DOHH2 (cell line): ENCODE results near the gene AP4M1.

Experiments
- H3F3A ChIP-seq: fragments of 200-600 bp; sonication (generic), shearing (Covaris generic); 2 replicates; pipeline ENCODE4 v1.6.0; 2016; ENCODE audit warnings: antibody characterized with exemption, mild to moderate bottlenecking; ENCODE audit not compliant: control insufficient read depth, insufficient read depth
- H3K27ac ChIP-seq: fragments of 200-600 bp; sonication (generic); 2 replicates; pipeline ENCODE4 v1.5.1; 2014; ENCODE audit warnings: low read depth, mild to moderate bottlenecking, low read length, moderate library complexity
- H3K27me3 ChIP-seq: fragments of 200-600 bp; sonication (generic); 2 replicates; pipeline ENCODE4 v1.6.1; 2014; ENCODE audit warnings: mild to moderate bottlenecking, low read length, mixed read lengths; ENCODE audit not compliant: control insufficient read depth
- H3K36me3 ChIP-seq: fragments of 200-600 bp; sonication (generic); 2 replicates; pipeline ENCODE4 v1.6.1; 2014; ENCODE audit warnings: mild to moderate bottlenecking, low read length, moderate library complexity, mixed read lengths; ENCODE audit not compliant: control insufficient read depth
- H3K4me1 ChIP-seq: fragments of 200-600 bp; sonication (generic); 2 replicates; pipeline ENCODE4 v1.6.1; 2014; ENCODE audit warnings: mild to moderate bottlenecking, low read length, mixed read lengths; ENCODE audit not compliant: control insufficient read depth
- H3K4me2 ChIP-seq: fragments of 200-600 bp; sonication (generic); 2 replicates; pipeline ENCODE4 v1.6.0; 2014; ENCODE audit warnings: mild to moderate bottlenecking, low read length, moderate library complexity
- H3K4me3 ChIP-seq: fragments of 200-600 bp; sonication (generic); 2 replicates; pipeline ENCODE4 v1.5.1; 2014; ENCODE audit warnings: mild to moderate bottlenecking, low read length, mixed read lengths
- H3K79me2 ChIP-seq: fragments of 200-600 bp; sonication (generic); 2 replicates; pipeline ENCODE4 v1.6.1; 2014; ENCODE audit warnings: mild to moderate bottlenecking, low read length, mixed read lengths; ENCODE audit not compliant: control insufficient read depth
- H3K9me2 ChIP-seq: fragments of 200-600 bp; sonication (generic); replicated peaks from 2 replicates; pipeline ENCODE4 v1.6.1; 2014; ENCODE audit warnings: mild to moderate bottlenecking, low read length, mixed read lengths; ENCODE audit not compliant: control insufficient read depth
- H3K9me3 ChIP-seq: fragments of 200-600 bp; sonication (generic); 2 replicates; pipeline ENCODE4 v1.6.1; 2014; ENCODE audit warnings: antibody characterized with exemption, low read length, mixed read lengths; ENCODE audit not compliant: control insufficient read depth, insufficient read depth
- H4K20me1 ChIP-seq: fragments of 200-600 bp; sonication (generic); 2 replicates; pipeline ENCODE4 v1.6.0; 2014; ENCODE audit warnings: low read depth, mild to moderate bottlenecking, antibody characterized with exemption, low read length, moderate library complexity; ENCODE audit not compliant: control insufficient read depth, insufficient read depth
- EZH2phosphoT487 ChIP-seq: fragments of 200-600 bp; sonication (generic); IDR thresholded peaks from 2 replicates; pipeline ENCODE4 v1.6.1; 2017; ENCODE audit warnings: borderline replicate concordance, mild to moderate bottlenecking, antibody characterized with exemption, low read length, moderate library complexity, mixed read lengths
- TF ChIP-seq, protein P1 (sequence below): fragments of 200-600 bp; sonication (generic); IDR thresholded peaks from one replicate; pipeline ENCODE4 v1.5.1; 2014; ENCODE audit warnings: antibody characterized with exemption, mild to moderate bottlenecking, low read depth, low read length; ENCODE audit not compliant: poor library complexity, severe bottlenecking

Gene AP4M1

DNA sequence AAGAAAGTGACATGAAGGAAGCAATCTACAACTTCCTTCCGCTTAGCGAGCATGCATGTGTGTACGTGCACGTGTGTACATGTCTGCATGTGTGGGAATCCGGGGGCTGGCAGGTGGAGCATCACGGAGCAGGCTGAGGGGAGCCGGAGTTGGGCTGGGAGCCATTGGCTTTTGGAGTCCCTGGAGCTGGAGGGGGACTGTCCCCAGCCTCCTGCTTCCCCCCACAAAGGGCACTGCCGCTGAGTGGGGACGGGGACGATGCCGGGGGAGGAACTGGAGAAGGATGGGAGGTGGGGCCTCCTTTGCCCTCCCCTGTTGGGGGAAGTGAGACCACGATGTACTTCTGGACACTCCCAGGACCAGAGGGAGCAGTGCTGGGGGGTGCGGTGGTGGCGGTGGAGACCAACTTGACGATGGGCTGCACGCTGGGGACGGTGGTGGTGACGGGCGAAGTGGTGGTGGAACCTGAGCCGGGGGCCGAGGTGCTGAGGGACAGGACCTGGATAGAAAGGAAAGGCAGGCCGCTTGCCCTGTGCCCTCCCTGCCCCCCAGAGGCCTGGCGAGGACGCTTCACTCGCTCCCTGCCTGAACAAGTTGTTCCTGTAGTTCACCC lies 5.8 kb downstream of the AP4M1 start:
- Histone ChIP-seq H3K27ac (no peak overlapping the region), H3K27me3 (no peaks in the 10 kb centered on the region), H3K9me3 (no peaks in the 10 kb centered on the region), H3F3A (no peaks in the 10 kb centered on the region), H3K4me3 (no peak overlapping the region), H3K4me1 (peaks cover 20% of the 10 kb centered on the region), H3K4me2 (no peak overlapping the region), H3K36me3 (peaks cover 79% of the 10 kb centered on the region), H4K20me1 (no peaks in the 10 kb centered on the region), H3K79me2 (peaks cover 11% of the 10 kb centered on the region), H3K9me2 (no peaks in the 10 kb centered on the region)
- no peak for TF ChIP-seq EZH2phosphoT487
- TF ChIP-seq, protein P1, sequence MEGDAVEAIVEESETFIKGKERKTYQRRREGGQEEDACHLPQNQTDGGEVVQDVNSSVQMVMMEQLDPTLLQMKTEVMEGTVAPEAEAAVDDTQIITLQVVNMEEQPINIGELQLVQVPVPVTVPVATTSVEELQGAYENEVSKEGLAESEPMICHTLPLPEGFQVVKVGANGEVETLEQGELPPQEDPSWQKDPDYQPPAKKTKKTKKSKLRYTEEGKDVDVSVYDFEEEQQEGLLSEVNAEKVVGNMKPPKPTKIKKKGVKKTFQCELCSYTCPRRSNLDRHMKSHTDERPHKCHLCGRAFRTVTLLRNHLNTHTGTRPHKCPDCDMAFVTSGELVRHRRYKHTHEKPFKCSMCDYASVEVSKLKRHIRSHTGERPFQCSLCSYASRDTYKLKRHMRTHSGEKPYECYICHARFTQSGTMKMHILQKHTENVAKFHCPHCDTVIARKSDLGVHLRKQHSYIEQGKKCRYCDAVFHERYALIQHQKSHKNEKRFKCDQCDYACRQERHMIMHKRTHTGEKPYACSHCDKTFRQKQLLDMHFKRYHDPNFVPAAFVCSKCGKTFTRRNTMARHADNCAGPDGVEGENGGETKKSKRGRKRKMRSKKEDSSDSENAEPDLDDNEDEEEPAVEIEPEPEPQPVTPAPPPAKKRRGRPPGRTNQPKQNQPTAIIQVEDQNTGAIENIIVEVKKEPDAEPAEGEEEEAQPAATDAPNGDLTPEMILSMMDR, result no peak

- Histone ChIP-seq H3K4me2 (no peak overlapping the region), H3K36me3 (peaks cover 83% of the 10 kb centered on the region)
- TF ChIP-seq, protein P1, result no peak
- TF ChIP-seq EZH2phosphoT487, result no peak
These were observed 6.4 kb downstream of the AP4M1 start for GRCh38 chr7:100107890-100108289.

DNA sequence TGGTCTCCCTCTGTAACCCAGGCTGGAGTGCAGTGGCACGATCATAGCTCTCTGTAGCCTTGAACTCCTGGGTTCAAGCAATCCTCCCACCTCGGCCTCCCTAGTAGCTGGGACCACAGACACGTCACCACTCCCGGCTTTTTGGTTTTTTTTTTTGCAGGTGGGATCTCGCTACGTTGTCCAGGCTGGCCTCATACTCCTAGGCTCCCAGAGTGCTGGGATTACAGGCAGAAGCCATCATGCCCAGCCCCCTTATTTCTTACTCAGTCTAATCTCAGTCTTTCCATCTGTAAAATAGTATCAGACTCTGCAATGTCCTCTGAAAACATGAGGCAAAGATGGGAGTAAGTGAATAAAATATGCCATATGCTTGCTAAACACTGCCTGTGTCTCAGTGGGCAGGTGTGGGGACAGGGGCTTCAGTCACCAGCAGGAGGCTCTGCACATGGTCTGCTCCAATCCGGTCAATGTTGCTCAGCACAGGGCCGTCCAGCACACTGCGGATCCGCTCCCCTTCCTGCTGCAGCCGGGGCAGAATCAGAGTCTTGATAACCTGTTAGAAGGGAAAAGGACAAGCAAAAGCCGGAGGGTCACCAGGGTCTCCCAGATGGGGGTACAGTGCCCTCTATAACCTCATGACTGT lies 8.2 kb downstream of the AP4M1 start:
- TF ChIP-seq EZH2phosphoT487, result no peak
- TF ChIP-seq, protein P1, result peak; percentile 29
- no peaks in the 10 kb centered on the region for H3F3A ChIP-seq
- H3K4me1 ChIP-seq, result peaks cover 11% of the 10 kb centered on the region
- no peaks in the 10 kb centered on the region for H4K20me1 ChIP-seq
- H3K4me2 ChIP-seq, result no peak overlapping the region
- H3K27ac ChIP-seq, result no peak overlapping the region
- no peaks in the 10 kb centered on the region for H3K9me2 ChIP-seq
- H3K36me3 ChIP-seq, result peaks cover 85% of the 10 kb centered on the region
- H3K4me3 ChIP-seq, result no peak overlapping the region
- H3K9me3 ChIP-seq, result no peaks in the 10 kb centered on the region
- no peaks in the 10 kb centered on the region for H3K79me2 ChIP-seq
- H3K27me3 ChIP-seq, result no peaks in the 10 kb centered on the region

More at GRCh38 chr7:100107890-100108289, 6.4 kb downstream of the AP4M1 start:
- no peaks in the 10 kb centered on the region for H4K20me1 ChIP-seq
- H3K27ac ChIP-seq, result no peak overlapping the region
- no peaks in the 10 kb centered on the region for H3F3A ChIP-seq
- H3K9me3 ChIP-seq, result no peaks in the 10 kb centered on the region
- H3K27me3 ChIP-seq, result no peaks in the 10 kb centered on the region
- peaks cover 4% of the 10 kb centered on the region for H3K79me2 ChIP-seq
- no peak overlapping the region for H3K4me3 ChIP-seq
- H3K9me2 ChIP-seq, result no peaks in the 10 kb centered on the region
- H3K4me1 ChIP-seq, result peaks cover 15% of the 10 kb centered on the region
